SIG-M5 (cell line): ENCODE results near the gene SLC6A20.

Source experiments
- DNase-seq: peaks from one replicate; lab custom pipeline; 2025; lab: John Stamatoyannopoulos, UW

SLC6A20 gene

DNA sequence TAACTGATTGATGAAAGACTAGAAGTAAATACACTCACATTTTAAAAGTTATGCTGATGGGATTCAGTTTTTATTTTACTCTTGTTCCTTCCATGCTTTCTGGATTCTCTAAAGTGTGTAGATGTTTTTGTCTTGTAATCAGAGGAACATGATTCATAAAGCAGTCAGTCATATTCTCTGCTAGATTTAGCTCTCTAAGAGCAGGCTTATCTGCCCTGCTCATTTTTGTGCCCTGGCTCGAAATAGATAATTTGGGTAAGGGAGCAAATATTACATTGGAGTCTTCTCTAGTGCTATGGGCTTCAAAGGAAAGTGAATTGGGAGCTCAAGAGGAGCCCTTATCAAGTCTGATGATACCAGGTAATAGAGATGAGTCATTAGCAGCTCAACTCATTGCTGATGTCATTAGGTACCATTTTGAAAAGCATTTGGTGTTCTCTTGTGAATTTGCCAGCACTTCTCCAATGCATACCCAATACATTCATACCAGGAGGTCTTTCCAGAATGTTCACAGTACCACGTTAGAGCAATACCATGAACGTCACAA, 79.5 kb downstream of the SLC6A20 start:
- DNase-seq: no peak

DNA sequence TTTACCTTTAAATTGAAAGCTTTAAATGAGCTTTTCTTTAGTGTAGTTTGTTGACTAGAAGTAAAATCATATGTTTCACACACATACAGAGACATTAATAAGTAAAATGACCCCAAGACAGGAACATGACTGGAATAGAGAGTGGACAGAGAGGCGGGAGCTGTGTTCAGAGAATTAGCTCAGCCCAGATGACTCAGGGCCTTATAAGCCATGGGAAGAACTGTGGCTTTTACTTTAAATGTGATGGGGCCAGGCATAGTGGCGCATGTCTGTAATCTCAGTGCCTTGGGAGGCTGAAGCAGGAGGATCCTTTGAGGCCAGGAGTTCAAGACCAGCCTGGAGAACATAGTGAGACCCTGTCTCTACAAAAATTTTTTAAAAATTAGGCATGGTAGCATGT, 80.4 kb downstream of the SLC6A20 start:
- DNase-seq: no peak

- no peak for DNase-seq
These were observed 83.8 kb downstream of the SLC6A20 start for GRCh38 chr3:45712434-45713110.

GRCh38 chr3:45711931-45712330, 84.4 kb downstream of the SLC6A20 start:
- no peak for DNase-seq

DNA sequence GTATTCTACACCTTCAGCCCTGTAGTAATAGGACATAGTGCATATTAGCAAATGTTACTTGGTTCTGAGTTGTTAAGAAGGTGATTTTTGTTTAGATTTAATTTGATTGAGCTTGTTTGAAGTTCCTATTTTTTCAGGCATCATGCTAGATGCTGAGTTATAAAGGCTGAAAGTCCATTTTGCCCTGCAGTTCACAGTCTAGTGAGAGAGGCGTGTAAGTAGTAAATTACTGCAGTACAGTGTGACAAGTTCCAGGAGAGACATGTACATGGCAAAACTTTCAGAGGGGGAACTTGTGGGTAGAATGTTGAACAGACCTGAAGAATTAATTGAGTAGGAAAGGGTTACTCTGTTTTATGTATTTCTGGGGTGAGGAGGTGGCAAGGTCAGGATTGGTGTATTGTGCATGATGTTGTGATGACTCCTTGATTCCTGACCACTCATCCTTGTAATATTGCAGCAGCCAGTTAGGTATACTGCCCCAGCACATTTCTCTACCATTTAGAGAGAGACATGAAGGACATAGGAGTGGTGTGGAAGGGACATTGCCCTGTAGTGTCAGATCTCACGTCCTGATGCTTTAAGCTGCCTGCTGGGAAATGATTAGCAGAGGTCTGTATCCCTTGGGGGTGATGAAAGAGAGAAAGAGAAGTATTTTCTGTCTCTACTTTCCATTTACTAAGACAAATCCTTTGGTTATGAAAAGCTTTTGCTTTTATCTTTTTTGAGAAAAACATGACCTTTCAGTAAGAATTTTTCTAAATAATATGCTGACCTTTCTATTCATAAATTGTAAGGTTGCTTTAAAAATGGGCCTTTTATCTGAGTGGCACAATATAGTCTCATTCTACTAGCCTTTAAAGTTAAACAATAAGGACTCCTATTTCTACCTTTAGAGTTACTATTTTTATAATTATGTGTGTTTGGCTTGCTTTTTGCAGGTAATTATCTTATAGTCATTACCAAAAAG, 90.2 kb downstream of the SLC6A20 start:
- DNase-seq: no peak
